GM12878 (cell line): ENCODE measurements around the gene MAP4K4. TPM values are rescaled to one million over a fixed set of nuclear protein-coding genes. Genes with fewer than 3 reads are reported as not detected.

Source experiments
- ATAC-seq: fragments of 200-7000 bp; cut with Tn5 transposase; 3 replicates; pipeline ENCODE4 v1.9.1; 2020; ENCODE audit warnings: mild to moderate bottlenecking, moderate library complexity
- BruUV-seq: library from RNA; stranded (reverse); fragments of 400-500 nt; replicated peaks from 2 replicates; lab custom pipeline; 2021; lab: Mats Ljungman, UMichigan
- CTCF ChIA-PET: fragments of 300-600 bp; sonication (Branson Sonifier 250); formaldehyde crosslinking; extraction: SDS; loops from one replicate; lab custom pipeline; 2021; ENCODE audit warnings: inconsistent platforms; lab: Yijun Ruan, JAX
- POLR2A ChIA-PET: fragments of 350-600 bp; formaldehyde crosslinking; extraction: SDS; loops from one replicate; lab custom pipeline; 2021; ENCODE audit warnings: inconsistent platforms; lab: Charles Lee
- RAD21 ChIA-PET: fragments of 300-600 bp; sonication (Branson Sonifier 250); formaldehyde crosslinking; loops from one replicate; lab custom pipeline; 2023; ENCODE audit warnings: antibody characterized with exemption; ENCODE audit not compliant: unreplicated experiment; lab: Charles Lee
- SMC1A ChIA-PET: fragments of 300-600 bp; sonication (Branson Sonifier 250); formaldehyde crosslinking; loops from one replicate; lab custom pipeline; 2023; ENCODE audit not compliant: unreplicated experiment, uncharacterized antibody; lab: Charles Lee
- DNase-seq: peaks from one replicate; pipeline ENCODE4 v3.0.0-alpha.2; 2011; ENCODE audit warnings: low read depth, low spot score
- FAIRE-seq: peaks from 3 replicates; lab custom pipeline; 2011; peaks lifted over from hg19 to GRCh38; lab: Jason Lieb, UNC
- H2AFZ ChIP-seq: 2 replicates; pipeline ENCODE4 v1.6.0; 2011; ENCODE audit warnings: low read depth, low read length, control low read depth; ENCODE audit not compliant: control insufficient read depth
- H3K27ac ChIP-seq: 2 replicates; pipeline ENCODE4 v1.5.1; 2011; ENCODE audit warnings: control low read depth; ENCODE audit not compliant: control insufficient read depth, insufficient read depth
- H3K27me3 ChIP-seq, 2 experiments: replicated peaks in 1 of 2; 2 replicates each; pipeline versions ENCODE4 v1.6.0 to v1.6.1; 2011; ENCODE audit warnings: low read length in 1 of 2; ENCODE audit not compliant: control insufficient read depth in 2 of 2, insufficient read depth in 2 of 2
- H3K36me3 ChIP-seq, 2 experiments: 2 replicates each; pipeline ENCODE4 v1.5.1; 2011; ENCODE audit warnings: low read length in 1 of 2; ENCODE audit not compliant: control insufficient read depth in 2 of 2, insufficient read depth in 2 of 2
- H3K4me1 ChIP-seq: 2 replicates; pipeline ENCODE4 v1.6.1; 2011; ENCODE audit warnings: mild to moderate bottlenecking, low read length, moderate library complexity, mixed read lengths; ENCODE audit not compliant: control insufficient read depth, insufficient read depth
- H3K4me2 ChIP-seq: 2 replicates; pipeline ENCODE4 v1.6.0; 2011; ENCODE audit warnings: control low read depth; ENCODE audit not compliant: control insufficient read depth, insufficient read depth
- H3K4me3 ChIP-seq: fragments of 200-600 bp; sonication (generic); 2 replicates; pipeline ENCODE4 v1.5.1; 2016
- H3K79me2 ChIP-seq: 2 replicates; pipeline ENCODE4 v1.6.0; 2011; ENCODE audit warnings: low read length; ENCODE audit not compliant: control insufficient read depth, insufficient read depth
- H3K9ac ChIP-seq: 2 replicates; pipeline ENCODE4 v1.8.0; 2011; ENCODE audit warnings: low read length, control low read depth, mixed read lengths; ENCODE audit not compliant: control insufficient read depth, insufficient read depth
- H3K9me3 ChIP-seq: replicated peaks from 3 replicates; pipeline ENCODE4 v1.5.1; 2011; ENCODE audit warnings: mild to moderate bottlenecking, low read length; ENCODE audit not compliant: control insufficient read depth, insufficient read depth
- H4K20me1 ChIP-seq: 2 replicates; pipeline ENCODE4 v1.6.0; 2011; ENCODE audit not compliant: control insufficient read depth, insufficient read depth
- CHD2 ChIP-seq: IDR thresholded peaks from 2 replicates; pipeline ENCODE4 v1.6.1; 2011; ENCODE audit warnings: low read depth, low read length, improper control_type of control experiment, borderline replicate concordance
- DPF2 ChIP-seq: fragments of 450-650 bp; IDR thresholded peaks from 2 replicates; pipeline ENCODE4 v1.6.1; 2017; ENCODE audit warnings: mild to moderate bottlenecking
- ETV6 ChIP-seq, 2 experiments: fragments of 450-650 bp in 1 of 2; IDR thresholded peaks in 1 of 2; conservative IDR thresholded peaks in 1 of 2; 2 replicates each; pipeline ENCODE4 v1.6.1; 2014; ENCODE audit warnings: antibody characterized with exemption in 1 of 2, borderline replicate concordance in 1 of 2, low read depth in 1 of 2, mild to moderate bottlenecking in 1 of 2, moderate library complexity in 1 of 2
- HDAC2 ChIP-seq: fragments of 200-600 bp; sonication (generic); IDR thresholded peaks from 2 replicates; pipeline ENCODE4 v1.6.1; 2017
- MYC ChIP-seq: IDR thresholded peaks from 2 replicates; pipeline ENCODE4 v1.6.1; 2011; ENCODE audit warnings: mild to moderate bottlenecking, low read length, moderate library complexity, inconsistent platforms; ENCODE audit not compliant: insufficient read depth, insufficient replicate concordance, insufficient read length, severe bottlenecking
- NR2C1 ChIP-seq: fragments of 450-650 bp; IDR thresholded peaks from 2 replicates; pipeline ENCODE4 v1.6.1; 2017; ENCODE audit warnings: antibody characterized with exemption, mild to moderate bottlenecking, moderate library complexity
- SREBF2 ChIP-seq: IDR thresholded peaks from 2 replicates; pipeline ENCODE4 v1.6.1; 2012; ENCODE audit warnings: mild to moderate bottlenecking, low read length
- TAF1 ChIP-seq: IDR thresholded peaks from 2 replicates; pipeline ENCODE4 v1.6.1; 2011; ENCODE audit warnings: mild to moderate bottlenecking, low read depth, low read length, borderline replicate concordance
- ZNF217 ChIP-seq: fragments of 450-650 bp; IDR thresholded peaks from 2 replicates; pipeline ENCODE4 v1.6.1; 2017; ENCODE audit warnings: antibody characterized with exemption, mild to moderate bottlenecking
- WGBS: methylation state at CpG from one replicate; pipeline ENCODE4 v1.1.6; 2016; ENCODE audit warnings: low lambda C conversion rate; ENCODE audit not compliant: insufficient replicate concordance, insufficient coverage; ENCODE audit errors: missing lambda C conversion rate; 5-methylcytosine and 5-hydroxymethylcytosine counted together
- in situ Hi-C: fragments of 300-500 bp; cut with MboI; formaldehyde crosslinking; loops from 9 replicates; pipeline ENCODE4 v1.14.3; 2018; ENCODE audit warnings: mixed read lengths
- intact Hi-C: fragments of 100-400 bp; cut with micrococcal nuclease; formaldehyde crosslinking; loops from one replicate; pipeline ENCODE4 v1.14.2; 2022; ENCODE audit not compliant: unreplicated experiment
- polyA plus RNA-seq, 11 experiments: library from polyadenylated mRNA; depleted of rRNA in 4 of 11; unstranded in 6 of 11; stranded (reverse) in 5 of 11; fragments of >200 nt; fragmentation: Nextera tagmentation in 4 of 11; fragmentation: Illumina TruSeq in 1 of 11; extraction: Ambion mirVana in 4 of 11; extraction: Trizol in 1 of 11; gene quantifications; 1 replicate in 1 of 11; 2 replicates in 10 of 11; pipeline versions ENCODE4 v1.2.1 to v1.2.3, GENCODE V29; 2011 to 2016; ENCODE audit warnings: inconsistent platforms in 2 of 11, missing spikeins in 2 of 11, low read depth in 1 of 11
- total RNA-seq, 4 experiments: library from RNA; depleted of rRNA in 3 of 4; stranded (reverse); fragments of >200 nt in 3 of 4; fragmentation: Illumina TruSeq in 1 of 4; extraction: Trizol in 1 of 4; gene quantifications; 2 replicates each; pipeline versions ENCODE4 v1.2.1 to v1.2.3, GENCODE V29; 2013 to 2021
- TF ChIP-seq, protein P1 (sequence below): fragments of 450-650 bp; IDR thresholded peaks from 2 replicates; pipeline ENCODE4 v1.6.1; 2017; ENCODE audit warnings: mild to moderate bottlenecking, moderate library complexity

The MAP4K4 gene
- total and polyA plus RNA-seq, 10 of the 15 experiments (the other 5 are each of a cell fraction or from before 2014, with no cell fraction given), result 1.9 to 50.4 (median 9.7) TPM

DNA sequence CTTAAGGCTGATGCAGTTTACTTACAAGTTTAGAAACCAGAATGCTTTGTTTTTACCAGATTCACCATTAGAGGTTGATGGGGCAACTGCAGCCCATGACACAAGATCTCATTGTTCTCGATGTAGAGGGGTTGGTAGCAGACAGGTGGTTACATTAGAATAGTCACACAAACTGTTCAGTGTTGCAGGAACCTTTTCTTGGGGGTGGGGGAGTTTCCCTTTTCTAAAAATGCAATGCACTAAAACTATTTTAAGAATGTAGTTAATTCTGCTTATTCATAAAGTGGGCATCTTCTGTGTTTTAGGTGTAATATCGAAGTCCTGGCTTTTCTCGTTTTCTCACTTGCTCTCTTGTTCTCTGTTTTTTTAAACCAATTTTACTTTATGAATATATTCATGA is 194.9 kb downstream of the MAP4K4 start (continued):
- TF ChIP-seq ETV6 (conservative IDR thresholded peaks at IDR 0.05 in 1 of 2, IDR thresholded peaks at IDR 0.05 in 1 of 2; ENCODE audit: borderline replicate concordance in 1 of 2, low read depth in 1 of 2) (no peak), CHD2 (peak; percentile 22; the same call in 1 of the 2 replicates)

DNA sequence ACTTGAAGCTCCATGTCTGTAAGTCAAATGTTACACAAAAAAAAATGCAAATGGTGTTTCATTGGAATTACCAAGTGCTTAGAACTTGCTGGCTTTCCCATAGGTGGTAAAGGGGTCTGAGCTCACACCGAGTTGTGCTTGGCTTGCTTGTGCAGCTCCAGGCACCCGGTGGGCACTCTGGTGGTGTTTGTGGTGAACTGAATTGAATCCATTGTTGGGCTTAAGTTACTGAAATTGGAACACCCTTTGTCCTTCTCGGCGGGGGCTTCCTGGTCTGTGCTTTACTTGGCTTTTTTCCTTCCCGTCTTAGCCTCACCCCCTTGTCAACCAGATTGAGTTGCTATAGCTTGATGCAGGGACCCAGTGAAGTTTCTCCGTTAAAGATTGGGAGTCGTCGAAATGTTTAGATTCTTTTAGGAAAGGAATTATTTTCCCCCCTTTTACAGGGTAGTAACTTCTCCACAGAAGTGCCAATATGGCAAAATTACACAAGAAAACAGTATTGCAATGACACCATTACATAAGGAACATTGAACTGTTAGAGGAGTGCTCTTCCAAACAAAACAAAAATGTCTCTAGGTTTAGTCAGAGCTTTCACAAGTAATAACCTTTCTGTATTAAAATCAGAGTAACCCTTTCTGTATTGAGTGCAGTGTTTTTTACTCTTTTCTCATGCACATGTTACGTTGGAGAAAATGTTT is 196.3 kb downstream of the MAP4K4 start:
- Histone ChIP-seq H3K4me1 (no peaks in the 10 kb centered on the region), H3K9me3 (no peaks in the 10 kb centered on the region; the same call in 2 of the 3 replicates), H3K36me3 (no peaks in the 10 kb centered on the region), H3K4me3 (no peak overlapping the region), H3K27me3 (no peaks in the 10 kb centered on the region), H3K9ac (no peak overlapping the region), H3K27ac (no peak overlapping the region), H3K4me2 (no peak overlapping the region), H2AFZ (no peak overlapping the region), H3K79me2 (no peaks in the 10 kb centered on the region), H4K20me1 (no peaks in the 10 kb centered on the region)
- ChIA-PET SMC1A (interaction anchor here (0.9 to 2.8 kb wide), 6 partner anchors 9 to 346 kb away, joined by 3 to 18 read pairs (median 4); no protein-coding TSS in a partner anchor), POLR2A (no interaction called here), CTCF (interaction anchor here (1.0 to 3.8 kb wide), 5 partner anchors 9 to 380 kb away, joined by 3 to 35 read pairs (median 5); no protein-coding TSS in a partner anchor), RAD21 (interaction anchor here (1.0 to 3.2 kb wide), 3 partner anchors 10 to 347 kb away, joined by 4 to 18 read pairs (median 5); no protein-coding TSS in a partner anchor)
- BruUV-seq, result no TSS peak
- ATAC-seq, result no peak
- in situ Hi-C loops (no loop called here), intact Hi-C loops (no loop called here)
- FAIRE-seq, result no peak
- no peak for DNase-seq
- TF ChIP-seq, protein P1, sequence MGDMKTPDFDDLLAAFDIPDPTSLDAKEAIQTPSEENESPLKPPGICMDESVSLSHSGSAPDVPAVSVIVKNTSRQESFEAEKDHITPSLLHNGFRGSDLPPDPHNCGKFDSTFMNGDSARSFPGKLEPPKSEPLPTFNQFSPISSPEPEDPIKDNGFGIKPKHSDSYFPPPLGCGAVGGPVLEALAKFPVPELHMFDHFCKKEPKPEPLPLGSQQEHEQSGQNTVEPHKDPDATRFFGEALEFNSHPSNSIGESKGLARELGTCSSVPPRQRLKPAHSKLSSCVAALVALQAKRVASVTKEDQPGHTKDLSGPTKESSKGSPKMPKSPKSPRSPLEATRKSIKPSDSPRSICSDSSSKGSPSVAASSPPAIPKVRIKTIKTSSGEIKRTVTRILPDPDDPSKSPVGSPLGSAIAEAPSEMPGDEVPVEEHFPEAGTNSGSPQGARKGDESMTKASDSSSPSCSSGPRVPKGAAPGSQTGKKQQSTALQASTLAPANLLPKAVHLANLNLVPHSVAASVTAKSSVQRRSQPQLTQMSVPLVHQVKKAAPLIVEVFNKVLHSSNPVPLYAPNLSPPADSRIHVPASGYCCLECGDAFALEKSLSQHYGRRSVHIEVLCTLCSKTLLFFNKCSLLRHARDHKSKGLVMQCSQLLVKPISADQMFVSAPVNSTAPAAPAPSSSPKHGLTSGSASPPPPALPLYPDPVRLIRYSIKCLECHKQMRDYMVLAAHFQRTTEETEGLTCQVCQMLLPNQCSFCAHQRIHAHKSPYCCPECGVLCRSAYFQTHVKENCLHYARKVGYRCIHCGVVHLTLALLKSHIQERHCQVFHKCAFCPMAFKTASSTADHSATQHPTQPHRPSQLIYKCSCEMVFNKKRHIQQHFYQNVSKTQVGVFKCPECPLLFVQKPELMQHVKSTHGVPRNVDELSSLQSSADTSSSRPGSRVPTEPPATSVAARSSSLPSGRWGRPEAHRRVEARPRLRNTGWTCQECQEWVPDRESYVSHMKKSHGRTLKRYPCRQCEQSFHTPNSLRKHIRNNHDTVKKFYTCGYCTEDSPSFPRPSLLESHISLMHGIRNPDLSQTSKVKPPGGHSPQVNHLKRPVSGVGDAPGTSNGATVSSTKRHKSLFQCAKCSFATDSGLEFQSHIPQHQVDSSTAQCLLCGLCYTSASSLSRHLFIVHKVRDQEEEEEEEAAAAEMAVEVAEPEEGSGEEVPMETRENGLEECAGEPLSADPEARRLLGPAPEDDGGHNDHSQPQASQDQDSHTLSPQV, result no peak
- TF ChIP-seq HDAC2 (no peak), MYC (no peak), SREBF2 (no peak), TAF1 (no peak), NR2C1 (no peak), ZNF217 (no peak), DPF2 (no peak)
- WGBS, result 64% methylated on average over 9 of the region's 9 CpGs
